ENCODE measurements around the gene FOXC2. TPM values are rescaled to one million over a fixed set of nuclear protein-coding genes. Genes with fewer than 3 reads are reported as not detected.

Gene FOXC2
- total and polyA plus RNA-seq, 11 donors = 0.76 to 3.3 (median 1.4) TPM

- ATAC-seq (no peak), DNase-seq (no peak)
- H3K9me3 ChIP-seq = no peaks in the 10 kb centered on the region
- H3K36me3 ChIP-seq = no peaks in the 10 kb centered on the region
- no peak overlapping the region for H3K4me3 ChIP-seq
- peak overlapping the region in 1 of 12 donors; percentile 9 for H3K27ac ChIP-seq
- intact Hi-C loops (cut with DNase I) = loop anchor here in 1 of 10 donors (5.0 kb wide), 1 partner anchor 47 kb away; the partner anchor contains the start of gene FOXC2
- peaks cover 0 to 27% (median 5%) of the 10 kb centered on the region in 12 donors for H3K4me1 ChIP-seq
- 62 to 76% (median 68%) methylated on average over 5 of the region's 5 CpGs for WGBS, 4 donors
- TF ChIP-seq POLR2A (IDR thresholded peaks at IDR 0.05) = no peak
- TF ChIP-seq, protein P1, sequence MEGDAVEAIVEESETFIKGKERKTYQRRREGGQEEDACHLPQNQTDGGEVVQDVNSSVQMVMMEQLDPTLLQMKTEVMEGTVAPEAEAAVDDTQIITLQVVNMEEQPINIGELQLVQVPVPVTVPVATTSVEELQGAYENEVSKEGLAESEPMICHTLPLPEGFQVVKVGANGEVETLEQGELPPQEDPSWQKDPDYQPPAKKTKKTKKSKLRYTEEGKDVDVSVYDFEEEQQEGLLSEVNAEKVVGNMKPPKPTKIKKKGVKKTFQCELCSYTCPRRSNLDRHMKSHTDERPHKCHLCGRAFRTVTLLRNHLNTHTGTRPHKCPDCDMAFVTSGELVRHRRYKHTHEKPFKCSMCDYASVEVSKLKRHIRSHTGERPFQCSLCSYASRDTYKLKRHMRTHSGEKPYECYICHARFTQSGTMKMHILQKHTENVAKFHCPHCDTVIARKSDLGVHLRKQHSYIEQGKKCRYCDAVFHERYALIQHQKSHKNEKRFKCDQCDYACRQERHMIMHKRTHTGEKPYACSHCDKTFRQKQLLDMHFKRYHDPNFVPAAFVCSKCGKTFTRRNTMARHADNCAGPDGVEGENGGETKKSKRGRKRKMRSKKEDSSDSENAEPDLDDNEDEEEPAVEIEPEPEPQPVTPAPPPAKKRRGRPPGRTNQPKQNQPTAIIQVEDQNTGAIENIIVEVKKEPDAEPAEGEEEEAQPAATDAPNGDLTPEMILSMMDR (IDR thresholded peaks at IDR 0.05) = no peak
- H3K27me3 ChIP-seq = peaks cover 0 to 19% (median 4%) of the 10 kb centered on the region in 9 donors
Measured at GRCh38 chr16:86614699-86615098, 48.1 kb downstream of the FOXC2 start.

GRCh38 chr16:86616906-86617305 is 50.3 kb downstream of the FOXC2 start:
- ATAC-seq = no peak
- intact Hi-C loops (cut with DNase I) = loop anchor here in 1 of 10 donors (5.0 kb wide), 1 partner anchor 50 kb away; the partner anchor contains the start of gene FOXC2
- peaks cover 0 to 8% (median 0%) of the 10 kb centered on the region in 12 donors for H3K4me1 ChIP-seq
- no peaks in the 10 kb centered on the region for H3K36me3 ChIP-seq
- no peak for DNase-seq
- TF ChIP-seq POLR2A (IDR thresholded peaks at IDR 0.05) = no peak
- TF ChIP-seq, protein P1 (IDR thresholded peaks at IDR 0.05) = no peak
- H3K9me3 ChIP-seq = peaks cover 0 to 3% (median 0%) of the 10 kb centered on the region in 12 donors
- 46 to 62% (median 54%) methylated on average over 5 of the region's 5 CpGs for WGBS, 4 donors
- H3K4me3 ChIP-seq = no peak overlapping the region
- H3K27me3 ChIP-seq = peaks cover 0 to 7% (median 0%) of the 10 kb centered on the region in 9 donors
- no peak overlapping the region for H3K27ac ChIP-seq

DNA sequence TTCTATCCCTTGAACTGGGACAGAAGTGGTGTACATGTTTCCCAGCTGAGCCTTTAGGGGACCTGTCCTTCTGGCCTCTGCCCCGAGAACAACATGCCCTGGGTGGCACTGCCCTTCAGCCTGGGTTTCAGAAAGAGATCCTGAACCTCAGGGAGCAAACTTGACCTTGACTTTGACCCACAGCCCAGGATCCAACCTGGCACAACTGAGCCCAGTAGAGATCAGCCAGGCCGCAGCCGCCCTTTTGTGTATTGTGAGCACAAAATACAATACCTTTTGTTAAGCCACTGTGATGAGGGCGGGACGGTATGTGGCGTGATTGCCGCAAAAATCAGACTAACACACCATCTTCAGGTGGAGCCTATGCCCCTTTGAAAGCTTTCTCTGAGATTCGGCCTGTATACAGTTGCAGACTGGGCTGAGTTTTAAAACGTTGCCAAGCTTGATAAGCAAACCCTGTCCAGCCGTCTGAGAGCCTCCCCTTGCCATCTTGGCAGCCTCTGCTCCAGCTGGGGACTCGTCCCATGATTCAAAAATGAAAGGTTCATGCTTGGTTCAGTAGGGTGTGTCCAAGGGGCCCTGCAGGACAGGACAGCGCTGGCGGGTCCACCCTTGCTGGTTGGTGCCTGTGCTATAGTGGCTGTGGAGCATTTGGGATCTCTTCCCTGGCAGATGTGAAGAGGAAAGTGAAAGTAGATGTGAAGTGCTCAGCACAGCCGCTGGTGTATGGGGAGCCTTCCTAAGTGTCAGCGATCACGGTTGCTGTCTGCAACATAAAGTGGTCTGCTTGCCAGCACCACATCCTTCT is 52.0 kb downstream of the FOXC2 start:
- Histone ChIP-seq H3K9me3 (peaks cover 0 to 3% (median 0%) of the 10 kb centered on the region in 12 donors), H3K36me3 (no peaks in the 10 kb centered on the region), H3K4me3 (peak overlapping the region in 10 of 12 donors; percentile 21 to 61 (median 28)), H3K4me1 (peaks cover 0 to 2% (median 0%) of the 10 kb centered on the region in 12 donors), H3K27me3 (peaks cover 0 to 5% (median 0%) of the 10 kb centered on the region in 9 donors), H3K27ac (peak overlapping the region in 6 of 12 donors; percentile 20 to 54 (median 41))
- ATAC-seq (peak in 3 of 4 donors; percentile 55 to 69 (median 57)), DNase-seq (peak in 1 of 5 donors; percentile 47)
- intact Hi-C loops (cut with DNase I) = loop anchor here in 1 of 10 donors (5.0 kb wide), 1 partner anchor 51 kb away; the partner anchor contains the start of gene FOXC2
- 74 to 87% (median 76%) methylated on average over 13 to 16 of the region's 16 CpGs for WGBS, 4 donors
- TF ChIP-seq, protein P1 (IDR thresholded peaks at IDR 0.05) = no peak
- TF ChIP-seq POLR2A (IDR thresholded peaks at IDR 0.05) = no peak

Other genes with a start within 250 kb of the FOXC2 start
- gene FOXF1, start 56.3 kb upstream of the FOXC2 start, total RNA-seq = under 1 TPM in 6 of 9 donors, not detected in 3; 0.14 to 0.48 (median 0.21) TPM
- under 1 TPM; 0.04 to 0.15 TPM for gene FOXF1, start 56.3 kb upstream of the FOXC2 start, polyA plus RNA-seq
- 10 to 100 TPM in 6 of 9 donors, 1 to 10 TPM in 3; 3.9 to 17.0 (median 11.6) TPM for gene MTHFSD, start 11.6 kb upstream of the FOXC2 start, total RNA-seq
- 1 to 10 TPM; 5.6 to 6.8 TPM for gene MTHFSD, start 11.6 kb upstream of the FOXC2 start, polyA plus RNA-seq
- 1 to 10 TPM in 3 of 9 donors, under 1 TPM in 6; 0.44 to 1.4 (median 0.72) TPM for gene FOXL1, start 11.7 kb downstream of the FOXC2 start, total RNA-seq
- under 1 TPM; 0.57 to 0.69 TPM for gene FOXL1, start 11.7 kb downstream of the FOXC2 start, polyA plus RNA-seq

Measured in heart left ventricle (tissue), 16 donors.